Measurements from ENCODE around the gene METTL24.

The METTL24 gene, protein sequence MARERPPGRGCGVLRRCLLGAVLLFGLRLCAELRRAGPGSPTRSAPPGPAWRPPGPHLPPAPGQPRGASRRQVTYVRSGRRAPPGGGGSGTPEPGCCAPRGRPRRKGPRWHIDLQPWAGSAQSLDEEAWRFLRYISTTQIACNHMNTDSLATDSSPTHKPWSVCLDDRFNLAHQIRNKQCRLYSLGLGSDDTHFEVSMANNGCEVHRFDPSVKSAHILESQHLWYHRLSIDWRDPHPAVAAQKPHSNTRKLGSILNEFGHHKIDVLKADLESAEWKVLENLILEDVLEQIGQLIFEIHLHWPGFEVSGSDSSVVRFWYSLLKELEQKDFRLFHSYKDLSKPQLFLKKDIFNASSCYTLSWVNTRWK

DNA sequence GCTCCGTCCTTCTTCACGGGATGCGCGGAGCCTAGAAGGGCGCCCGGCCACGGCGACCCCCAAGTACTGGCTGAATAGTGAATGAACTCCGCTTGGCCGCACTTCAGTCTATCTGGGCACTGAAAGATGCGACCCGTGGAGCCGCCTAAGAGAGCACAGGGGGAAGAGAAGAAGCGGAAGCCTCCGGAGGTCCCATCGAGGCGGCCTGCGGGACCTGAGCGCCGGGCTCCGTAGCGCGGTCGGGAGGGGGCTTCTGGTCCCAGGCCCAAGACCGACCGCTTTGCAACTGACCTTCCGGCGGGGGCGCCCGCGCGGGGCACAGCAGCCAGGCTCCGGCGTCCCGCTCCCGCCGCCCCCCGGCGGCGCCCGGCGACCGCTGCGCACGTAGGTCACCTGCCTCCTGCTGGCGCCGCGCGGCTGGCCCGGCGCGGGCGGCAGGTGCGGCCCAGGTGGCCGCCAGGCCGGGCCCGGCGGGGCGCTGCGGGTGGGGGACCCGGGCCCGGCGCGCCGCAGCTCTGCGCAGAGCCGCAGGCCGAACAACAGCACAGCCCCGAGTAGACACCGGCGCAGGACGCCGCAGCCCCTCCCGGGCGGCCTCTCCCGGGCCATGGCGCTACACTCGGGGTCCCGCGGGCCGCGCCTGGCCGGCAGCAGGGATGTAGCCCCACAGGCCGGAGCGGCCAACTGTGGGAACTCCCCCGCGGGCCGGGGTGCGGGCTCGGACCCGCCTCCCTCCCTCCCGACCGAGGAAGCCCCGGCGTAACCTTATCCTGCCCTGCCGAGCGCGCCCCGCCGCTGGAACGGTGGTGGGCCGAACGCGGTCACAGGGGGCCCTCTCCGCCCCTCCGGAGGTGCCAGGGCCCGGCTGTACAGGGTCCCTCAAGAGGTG lies at the start of gene METTL24:
Gene METTL24 (minus strand): TSS at position 686 of the 889 bp plus-strand sequence. CDS start 77 bp downstream, at position 609.
- no peak for DNase-seq (ENCODE audit: low read depth)

DNA sequence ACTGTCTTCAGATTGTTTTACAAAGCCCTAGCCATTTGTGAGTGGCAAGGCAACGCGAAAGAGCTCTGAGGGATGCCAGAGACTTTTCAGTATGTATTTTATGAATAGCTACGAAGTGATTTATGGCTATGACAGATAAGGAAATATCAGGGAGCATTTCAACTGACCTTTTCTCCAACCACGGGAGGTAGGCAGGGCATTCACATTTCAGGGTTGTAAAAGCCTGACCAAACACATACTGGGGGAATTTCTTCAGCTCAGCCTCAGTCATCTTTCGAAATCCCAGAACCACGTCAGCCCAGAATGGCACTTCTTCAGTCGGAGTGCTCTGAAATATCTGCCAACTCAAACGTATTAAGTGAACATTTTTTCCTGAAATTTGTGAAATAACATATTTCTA lies 46.5 kb upstream of the METTL24 start:
- no peak for DNase-seq (ENCODE audit: low read depth)

GRCh38 chr6:110401585-110402176 lies 43.5 kb upstream of the METTL24 start:
- DNase-seq (ENCODE audit: low read depth), result no peak

GRCh38 chr6:110400208-110400607 lies 42.1 kb upstream of the METTL24 start:
- no peak for DNase-seq (ENCODE audit: low read depth)

DNA sequence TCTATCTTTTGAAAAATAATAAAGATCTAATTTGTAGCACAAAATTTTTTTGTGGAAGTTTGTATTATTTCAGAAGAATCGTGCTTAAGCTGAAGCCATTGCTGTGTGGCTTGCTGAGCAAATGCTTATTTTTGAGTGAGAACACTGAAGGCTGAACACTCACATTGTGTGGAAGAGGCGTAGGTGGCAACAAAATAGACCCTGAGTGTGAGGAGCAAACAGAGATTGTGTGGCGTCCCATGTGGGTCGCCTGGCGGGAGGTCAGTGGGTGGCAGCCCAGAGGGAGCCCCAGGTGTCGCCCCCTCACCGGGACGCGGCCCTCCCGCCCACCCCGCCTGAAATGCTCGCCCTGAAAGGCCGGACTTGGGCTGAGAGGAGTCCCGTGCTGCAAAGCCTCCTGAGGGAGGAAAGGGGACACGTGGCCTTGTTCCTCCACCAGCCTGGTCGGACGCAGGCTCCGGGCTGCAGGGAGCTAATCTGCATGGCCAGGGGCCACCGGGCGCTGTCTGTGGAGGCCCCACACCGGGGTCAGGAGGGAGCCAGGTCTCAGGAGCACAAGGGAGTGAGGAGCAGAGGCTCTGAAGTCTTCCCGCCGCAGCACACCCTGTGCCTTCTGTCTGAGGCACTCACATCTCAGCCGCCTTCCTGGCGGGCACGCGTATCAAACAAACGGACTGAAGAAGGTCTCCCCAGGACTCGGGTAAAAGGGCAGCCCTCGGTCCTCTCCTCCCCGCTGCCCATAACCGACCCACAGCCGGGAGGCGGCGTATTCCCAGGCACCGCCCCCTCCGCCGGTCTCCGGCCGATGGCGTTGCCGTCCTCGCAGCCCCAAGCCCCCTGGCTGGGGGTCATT lies 41.3 kb upstream of the METTL24 start:
- DNase-seq (ENCODE audit: low read depth), result no peak

DNA sequence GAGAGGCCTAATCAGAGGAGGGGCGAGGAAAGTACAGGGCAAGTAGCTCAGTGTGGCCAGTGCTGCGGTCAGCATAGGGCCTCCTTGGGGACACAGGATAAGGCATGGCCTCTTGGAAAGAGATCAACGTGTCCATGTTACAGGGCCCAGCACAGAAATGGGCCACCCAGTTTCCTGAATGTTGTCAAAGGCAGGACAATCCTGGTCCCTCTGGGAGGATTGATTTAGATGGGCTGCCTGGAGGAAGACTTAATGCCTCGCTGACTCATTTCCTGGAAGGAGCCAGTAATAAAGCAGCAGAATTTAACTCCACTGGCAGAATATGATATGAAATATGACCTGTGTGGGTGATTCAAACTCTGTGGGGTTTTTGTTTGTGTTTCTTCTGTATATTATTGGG lies 40.6 kb upstream of the METTL24 start:
- no peak for DNase-seq (ENCODE audit: low read depth)

DNA sequence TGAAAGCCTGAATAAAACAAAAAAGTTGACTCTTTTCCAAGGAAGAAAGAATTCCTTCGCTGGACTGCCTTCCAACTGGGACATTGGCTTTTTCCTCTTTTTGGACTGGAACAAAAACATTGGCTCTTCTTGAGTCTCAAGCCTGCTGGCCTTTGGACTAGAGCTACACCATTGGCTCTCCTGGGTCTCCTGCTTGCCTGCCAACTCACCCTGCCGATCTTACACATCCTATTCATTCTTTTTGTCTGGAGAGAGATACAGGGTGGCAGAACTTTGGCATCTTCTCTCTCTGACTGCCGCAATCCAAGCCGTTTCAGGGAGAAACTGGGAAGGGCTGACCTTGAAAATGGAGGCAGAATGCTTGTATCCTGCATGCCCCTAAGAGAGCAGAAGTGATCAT lies 37.1 kb upstream of the METTL24 start:
- no peak for DNase-seq (ENCODE audit: low read depth)

DNA sequence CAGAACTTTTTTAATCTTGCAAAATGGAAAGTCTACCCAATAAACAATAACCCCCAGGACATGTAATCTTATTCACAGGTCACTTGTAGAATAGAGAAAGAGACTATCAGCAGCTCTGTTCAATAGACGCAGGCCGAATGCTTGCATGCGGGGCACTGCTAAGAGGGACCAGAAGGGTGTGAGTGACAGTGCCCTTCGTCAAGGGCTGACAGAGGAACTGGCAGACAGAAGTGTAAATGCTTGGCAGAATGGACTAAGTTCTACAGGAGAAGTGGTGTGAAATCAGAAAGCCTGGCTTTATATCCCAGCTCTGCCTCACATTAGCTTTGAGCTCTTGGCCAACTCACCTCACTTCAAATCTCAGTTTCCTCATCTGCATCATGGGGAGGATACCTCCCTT lies 36.3 kb upstream of the METTL24 start:
- no peak for DNase-seq (ENCODE audit: low read depth)

DNA sequence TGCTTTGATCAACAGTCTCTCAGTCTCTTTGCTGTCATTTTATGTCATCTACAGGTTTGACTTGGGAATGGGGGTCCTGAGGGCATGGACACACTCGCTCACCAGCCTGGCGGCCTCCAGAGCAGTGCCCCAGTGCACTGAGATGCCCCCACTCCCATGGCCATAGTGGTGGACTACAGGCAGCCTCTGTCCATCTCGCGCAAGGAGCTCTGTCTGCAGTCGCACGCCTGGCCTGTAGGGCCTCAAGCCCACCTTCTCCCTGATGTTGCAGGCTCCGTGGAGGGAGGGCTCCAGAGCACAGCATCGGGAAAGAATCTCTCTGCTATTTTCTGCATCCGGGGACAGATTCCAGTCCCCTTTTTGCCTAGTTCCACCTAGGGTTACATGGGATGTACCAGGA lies 34.6 kb upstream of the METTL24 start:
- no peak for DNase-seq (ENCODE audit: low read depth)

DNA sequence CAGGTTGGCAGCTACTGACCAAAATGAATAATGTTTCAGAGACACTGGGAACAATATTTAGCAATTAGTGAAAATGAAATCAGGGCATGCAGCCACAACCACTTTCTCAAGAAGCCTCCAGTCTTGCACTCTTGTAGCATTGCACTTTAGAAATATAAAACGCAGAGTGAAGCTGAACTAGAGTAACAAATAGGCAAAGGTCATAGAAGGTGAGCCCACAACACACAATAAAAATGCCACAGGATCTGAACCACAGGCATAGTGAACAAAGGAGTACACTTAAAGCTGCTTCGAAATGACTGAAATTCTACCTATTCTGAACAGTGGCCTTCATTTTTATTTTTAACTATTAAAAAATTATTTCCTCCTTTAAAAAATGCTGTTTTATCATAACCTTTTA lies 32.3 kb upstream of the METTL24 start:
- no peak for DNase-seq (ENCODE audit: low read depth)

GRCh38 chr6:110389689-110390382 lies 31.7 kb upstream of the METTL24 start:
- no peak for DNase-seq (ENCODE audit: low read depth)

DNA sequence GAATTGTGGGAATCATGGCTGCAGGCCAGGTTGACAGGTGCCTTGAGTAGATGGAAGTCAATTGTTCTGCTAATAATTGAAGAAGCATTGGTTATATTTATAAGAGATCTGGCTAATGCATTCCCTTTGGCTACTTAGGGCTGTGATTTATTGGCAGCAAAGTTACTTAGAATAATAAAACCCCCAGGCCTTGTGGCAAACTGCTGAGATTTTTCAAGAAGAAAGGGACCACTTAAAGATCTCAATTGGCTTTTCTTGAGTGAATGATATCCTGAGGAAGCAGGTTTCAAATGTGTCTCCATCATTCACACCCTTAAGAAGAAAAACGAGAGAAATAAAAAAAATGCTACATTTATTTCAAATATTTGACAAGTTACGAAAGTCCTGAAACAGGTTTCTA lies 29.8 kb upstream of the METTL24 start:
- no peak for DNase-seq (ENCODE audit: low read depth)

DNA sequence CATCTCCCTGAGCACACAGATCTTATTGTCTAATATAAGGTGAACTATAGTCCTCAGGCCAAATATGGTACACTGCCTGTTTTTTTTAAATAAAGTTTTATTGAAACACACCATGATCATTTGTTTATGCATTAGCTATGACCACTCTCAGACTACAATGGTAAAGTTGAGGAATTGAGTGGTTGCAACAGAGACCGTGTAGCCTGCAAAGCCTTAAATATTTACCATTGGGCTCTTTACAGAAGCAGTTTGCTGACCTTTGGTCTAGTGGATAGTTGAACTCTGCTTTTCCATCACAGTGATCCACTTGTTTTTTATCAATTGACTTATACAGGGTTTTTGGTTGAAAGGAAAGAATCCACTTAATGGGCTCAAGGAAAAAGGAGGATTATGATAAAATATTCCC lies 27.3 kb upstream of the METTL24 start:
- no peak for DNase-seq (ENCODE audit: low read depth)

GRCh38 chr6:110378552-110378951 lies 20.4 kb upstream of the METTL24 start:
- no peak for DNase-seq (ENCODE audit: low read depth)

DNA sequence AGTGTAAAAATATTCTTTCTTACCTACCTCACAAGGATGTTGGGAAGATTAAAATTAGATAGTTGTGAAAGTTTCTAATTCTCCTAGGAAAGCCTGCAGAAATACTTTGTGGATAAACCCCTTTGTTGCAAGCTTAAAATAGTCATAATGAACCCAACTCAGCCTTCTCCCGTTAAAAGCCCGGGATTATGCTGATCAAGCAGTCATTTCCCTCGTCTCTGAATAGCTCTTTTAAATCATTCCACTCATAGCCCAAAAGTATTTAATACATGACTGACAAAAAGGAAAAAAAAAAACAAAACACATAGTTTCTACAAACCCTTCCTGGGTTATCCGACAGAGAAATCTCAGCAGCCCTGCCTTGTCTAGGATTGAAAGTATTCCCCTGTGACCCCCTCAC lies 10.9 kb upstream of the METTL24 start:
- DNase-seq (ENCODE audit: low read depth), result no peak

- DNase-seq (ENCODE audit: low read depth), result no peak
Observed at GRCh38 chr6:110368284-110368683, 10.1 kb upstream of the METTL24 start.

GRCh38 chr6:110367825-110368224 lies 9.7 kb upstream of the METTL24 start:
- DNase-seq (ENCODE audit: low read depth), result no peak

GRCh38 chr6:110366975-110367374 lies 8.8 kb upstream of the METTL24 start:
- DNase-seq (ENCODE audit: low read depth), result no peak

GRCh38 chr6:110366256-110366655 lies 8.1 kb upstream of the METTL24 start:
- no peak for DNase-seq (ENCODE audit: low read depth)

- no peak for DNase-seq (ENCODE audit: low read depth)
Observed at GRCh38 chr6:110364364-110365105, 6.4 kb upstream of the METTL24 start.

- DNase-seq (ENCODE audit: low read depth), result no peak
Observed at GRCh38 chr6:110363748-110364147, 5.6 kb upstream of the METTL24 start.
